OCI-M1 (cell line): ENCODE results near the gene KIF4A.
"Not testable (repeated sequence)": the region's sequence is repeated elsewhere in the genome, so short reads cannot be mapped to it uniquely, and the experiment has no call there.

Experiments used
- DNase-seq: peaks from one replicate; lab custom pipeline; 2025; lab: John Stamatoyannopoulos, UW

KIF4A gene

GRCh38 chrX:70289793-70290770 lies at the start of gene KIF4A, which contains the start of gene PDZD11:
Gene KIF4A, plus strand, starts transcription at chrX:70290104. Its CDS starts 355 bp downstream, at chrX:70290459.
Gene PDZD11, minus strand, starts transcription at chrX:70289927. Its CDS starts 586 bp downstream, at chrX:70289341.
- DNase-seq = peak; percentile 92

GRCh38 chrX:70240751-70241150 lies 49.2 kb upstream of the KIF4A start:
- DNase-seq = peak; percentile 4

- no peak for DNase-seq
These were observed 48.4 kb upstream of the KIF4A start for GRCh38 chrX:70241501-70241900.

- not testable (repeated sequence) for DNase-seq
These were observed 46.3 kb upstream of the KIF4A start for GRCh38 chrX:70243601-70244000.

- DNase-seq = no peak
These were observed 45.0 kb upstream of the KIF4A start for GRCh38 chrX:70244881-70245280.

- DNase-seq = no peak
These were observed 42.7 kb upstream of the KIF4A start for GRCh38 chrX:70247252-70247651.

GRCh38 chrX:70252491-70252890 lies 37.4 kb upstream of the KIF4A start:
- peak; percentile 23 for DNase-seq

GRCh38 chrX:70253377-70254062 lies 36.4 kb upstream of the KIF4A start:
- DNase-seq = no peak

GRCh38 chrX:70254063-70254400 lies 35.9 kb upstream of the KIF4A start:
- no peak for DNase-seq

- DNase-seq = no peak
These were observed 35.0 kb upstream of the KIF4A start for GRCh38 chrX:70254909-70255308.

GRCh38 chrX:70255452-70255851 lies 34.5 kb upstream of the KIF4A start:
- no peak for DNase-seq

GRCh38 chrX:70257423-70258288 lies 32.2 kb upstream of the KIF4A start:
- DNase-seq = peak; percentile 1

GRCh38 chrX:70260104-70260503 lies 29.8 kb upstream of the KIF4A start, which contains the start of gene P2RY4:
Gene P2RY4, minus strand, starts transcription at chrX:70260204. Its CDS starts 580 bp downstream, at chrX:70259624.
- no peak for DNase-seq

- DNase-seq = peak; percentile 58
These were observed 26.8 kb upstream of the KIF4A start for GRCh38 chrX:70262952-70263567.

- DNase-seq = peak; percentile 1
These were observed 25.1 kb upstream of the KIF4A start for GRCh38 chrX:70264784-70265183.

- no peak for DNase-seq
These were observed 21.9 kb upstream of the KIF4A start, which contains the start of gene ARR3 for GRCh38 chrX:70268034-70268433. Gene ARR3, plus strand, starts transcription at chrX:70268334. Its CDS starts 1,052 bp downstream, at chrX:70269386.

- not testable (repeated sequence) for DNase-seq
These were observed 15.9 kb upstream of the KIF4A start for GRCh38 chrX:70274029-70274428.

GRCh38 chrX:70279081-70279480 lies 10.8 kb upstream of the KIF4A start:
- no peak for DNase-seq

GRCh38 chrX:70280573-70280972 lies 9.3 kb upstream of the KIF4A start:
- DNase-seq = no peak

- DNase-seq = no peak
These were observed 8.0 kb upstream of the KIF4A start, which contains the start of gene RAB41 for GRCh38 chrX:70281951-70282350. Gene RAB41, plus strand, starts transcription at chrX:70282172. Its CDS starts 46 bp downstream, at chrX:70282218.

GRCh38 chrX:70289168-70289792 lies 624 bp upstream of the KIF4A start:
- DNase-seq = no peak
